ENCODE data around the gene YKT6.

GRCh38 chr7:44197474-44197873, 3.3 kb upstream of the YKT6 start:
- TF ChIP-seq CTCF (IDR thresholded peaks at IDR 0.05; ENCODE audit: low read length) (no peak), EZH2 (optimal IDR thresholded peaks at IDR 0.05; ENCODE audit: low read depth, low read length) (no peak), EZH2phosphoT487 (IDR thresholded peaks at IDR 0.05; ENCODE audit: low read length) (no peak)

Data from MM.1S (cell line).